ENCODE measurements around the gene ATOH8. TPM values are rescaled to one million over a fixed set of nuclear protein-coding genes. Genes with fewer than 3 reads are reported as not detected.
A peak's percentile ranks its signal among the peaks of the same experiment; 100 is the strongest.

Gene ATOH8
- total RNA-seq, 1 donor from 2014 or later: 1.9 TPM

DNA sequence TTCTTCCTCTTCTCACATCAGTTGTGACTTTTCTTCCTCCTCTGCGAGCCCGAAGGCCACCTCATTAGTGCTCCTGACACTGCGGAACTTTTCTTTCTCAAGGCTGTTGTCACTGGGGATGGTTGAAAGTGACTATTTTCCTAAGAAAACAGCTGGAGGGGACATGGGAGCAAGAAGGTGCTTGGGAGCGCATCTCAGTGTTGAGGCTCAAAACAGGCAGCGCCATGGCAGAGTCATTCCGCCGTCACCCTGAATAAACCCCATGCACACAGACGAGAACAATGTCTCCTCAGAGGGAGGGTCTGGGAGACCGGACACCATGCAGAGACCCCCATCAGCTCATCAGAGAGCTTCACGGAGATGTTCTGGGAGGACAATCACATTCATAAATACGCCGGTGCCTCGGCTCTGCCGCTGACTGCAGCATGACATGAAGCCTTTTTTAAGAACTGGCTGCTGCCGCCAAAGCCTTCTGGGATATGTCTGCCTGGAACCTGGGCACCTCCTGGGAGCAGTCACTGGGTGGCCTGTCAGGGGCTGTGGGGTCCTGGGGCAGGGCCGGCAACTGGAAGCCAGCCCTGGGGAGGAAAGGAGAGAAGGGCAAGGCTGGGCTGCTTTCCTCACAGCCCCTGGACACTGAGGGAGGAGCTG lies 19.2 kb downstream of the ATOH8 start:
- peaks cover 21% of the 10 kb centered on the region for H3K4me1 Mint-ChIP-seq (ENCODE audit: low read depth, unreplicated experiment)
- peaks cover 62% of the 10 kb centered on the region for H3K27me3 Mint-ChIP-seq (ENCODE audit: low read depth, unreplicated experiment)
- DNase-seq (ENCODE audit: low read depth) (no peak), FAIRE-seq (no peak)
- Histone ChIP-seq H4K20me1 (ENCODE audit: insufficient read depth, low read length) (no peaks in the 10 kb centered on the region), H3K27me3 (ENCODE audit: insufficient read depth, low read length) (no peaks in the 10 kb centered on the region), H2AFZ (ENCODE audit: low read depth, low read length) (peak overlapping the region; percentile 20), H3K4me2 (ENCODE audit: low read length) (peak overlapping the region; percentile 83), H3K9me3 (ENCODE audit: insufficient read depth, low read depth, low read length) (no peaks in the 10 kb centered on the region), H3K79me2 (ENCODE audit: insufficient read depth, low read length) (no peaks in the 10 kb centered on the region), H3K9ac (ENCODE audit: low read length) (peak overlapping the region; percentile 77), H3K27ac (ENCODE audit: low read depth, low read length) (peak overlapping the region; percentile 85), H3K36me3 (ENCODE audit: insufficient read depth, low read length) (no peaks in the 10 kb centered on the region), H3K4me3 (ENCODE audit: insufficient read depth, low read depth, low read length) (peak overlapping the region; percentile 37), H3K4me1 (ENCODE audit: insufficient read depth, low read length) (peaks cover 52% of the 10 kb centered on the region)
- peaks cover 1% of the 10 kb centered on the region for H3K9me3 Mint-ChIP-seq (ENCODE audit: unreplicated experiment)
- TF ChIP-seq EZH2 (IDR thresholded peaks at IDR 0.05; ENCODE audit: insufficient read depth, low read length): no peak
- TF ChIP-seq, protein P1, sequence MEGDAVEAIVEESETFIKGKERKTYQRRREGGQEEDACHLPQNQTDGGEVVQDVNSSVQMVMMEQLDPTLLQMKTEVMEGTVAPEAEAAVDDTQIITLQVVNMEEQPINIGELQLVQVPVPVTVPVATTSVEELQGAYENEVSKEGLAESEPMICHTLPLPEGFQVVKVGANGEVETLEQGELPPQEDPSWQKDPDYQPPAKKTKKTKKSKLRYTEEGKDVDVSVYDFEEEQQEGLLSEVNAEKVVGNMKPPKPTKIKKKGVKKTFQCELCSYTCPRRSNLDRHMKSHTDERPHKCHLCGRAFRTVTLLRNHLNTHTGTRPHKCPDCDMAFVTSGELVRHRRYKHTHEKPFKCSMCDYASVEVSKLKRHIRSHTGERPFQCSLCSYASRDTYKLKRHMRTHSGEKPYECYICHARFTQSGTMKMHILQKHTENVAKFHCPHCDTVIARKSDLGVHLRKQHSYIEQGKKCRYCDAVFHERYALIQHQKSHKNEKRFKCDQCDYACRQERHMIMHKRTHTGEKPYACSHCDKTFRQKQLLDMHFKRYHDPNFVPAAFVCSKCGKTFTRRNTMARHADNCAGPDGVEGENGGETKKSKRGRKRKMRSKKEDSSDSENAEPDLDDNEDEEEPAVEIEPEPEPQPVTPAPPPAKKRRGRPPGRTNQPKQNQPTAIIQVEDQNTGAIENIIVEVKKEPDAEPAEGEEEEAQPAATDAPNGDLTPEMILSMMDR (IDR thresholded peaks at IDR 0.05; ENCODE audit: insufficient read depth, low read depth, low read length): no peak
- no peak overlapping the region for H3K4me3 Mint-ChIP-seq (ENCODE audit: unreplicated experiment)
- peak overlapping the region; percentile 5 for H3K27ac Mint-ChIP-seq (ENCODE audit: unreplicated experiment)
- H3K36me3 Mint-ChIP-seq (ENCODE audit: low read depth, unreplicated experiment): peaks cover 2% of the 10 kb centered on the region

DNA sequence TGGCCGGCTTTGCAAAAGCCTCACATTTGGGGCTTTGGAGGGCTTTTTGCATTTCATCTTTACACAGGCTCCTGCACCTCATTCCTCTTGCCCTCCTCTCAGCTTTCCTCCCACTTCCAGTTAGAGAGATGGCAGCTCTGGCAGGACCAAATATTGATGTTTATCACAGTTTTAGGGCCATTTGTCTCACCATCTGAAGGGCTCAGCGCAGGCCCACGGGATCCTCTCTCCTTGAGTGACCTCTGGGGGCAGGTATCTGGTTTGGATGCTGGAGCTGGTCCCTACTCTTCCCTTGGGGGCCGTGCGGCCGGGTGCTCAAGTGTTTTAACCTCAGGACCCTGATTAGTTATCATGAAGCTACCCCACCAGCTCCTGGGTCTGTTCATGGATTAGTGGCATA lies 19.9 kb downstream of the ATOH8 start:
- Mint-ChIP-seq H3K36me3 (ENCODE audit: low read depth, unreplicated experiment) (peaks cover 2% of the 10 kb centered on the region), H3K27me3 (ENCODE audit: low read depth, unreplicated experiment) (peaks cover 64% of the 10 kb centered on the region), H3K4me3 (ENCODE audit: unreplicated experiment) (no peak overlapping the region), H3K4me1 (ENCODE audit: low read depth, unreplicated experiment) (peaks cover 20% of the 10 kb centered on the region), H3K27ac (ENCODE audit: unreplicated experiment) (peak overlapping the region; percentile 80), H3K9me3 (ENCODE audit: unreplicated experiment) (peaks cover 1% of the 10 kb centered on the region)
- DNase-seq (ENCODE audit: low read depth): no peak
- Histone ChIP-seq H3K9ac (ENCODE audit: low read length) (peak overlapping the region; percentile 77), H2AFZ (ENCODE audit: low read depth, low read length) (no peak overlapping the region), H3K36me3 (ENCODE audit: insufficient read depth, low read length) (no peaks in the 10 kb centered on the region), H4K20me1 (ENCODE audit: insufficient read depth, low read length) (no peaks in the 10 kb centered on the region), H3K4me2 (ENCODE audit: low read length) (peak overlapping the region; percentile 83), H3K79me2 (ENCODE audit: insufficient read depth, low read length) (no peaks in the 10 kb centered on the region), H3K27ac (ENCODE audit: low read depth, low read length) (no peak overlapping the region), H3K4me1 (ENCODE audit: insufficient read depth, low read length) (peaks cover 48% of the 10 kb centered on the region), H3K27me3 (ENCODE audit: insufficient read depth, low read length) (no peaks in the 10 kb centered on the region), H3K4me3 (ENCODE audit: insufficient read depth, low read depth, low read length) (no peak overlapping the region), H3K9me3 (ENCODE audit: insufficient read depth, low read depth, low read length) (no peaks in the 10 kb centered on the region)
- no peak for FAIRE-seq
- TF ChIP-seq, protein P1 (IDR thresholded peaks at IDR 0.05; ENCODE audit: insufficient read depth, low read depth, low read length): no peak
- TF ChIP-seq EZH2 (IDR thresholded peaks at IDR 0.05; ENCODE audit: insufficient read depth, low read length): no peak
